Smooth muscle cell (in vitro differentiated cells): ENCODE data around the gene PTPN14. TPM values are rescaled to one million over a fixed set of nuclear protein-coding genes. Genes with fewer than 3 reads are reported as not detected.

Experiments
- DNase-seq: peaks from one replicate; lab custom pipeline; 2025; ENCODE audit not compliant: unreplicated experiment; lab: John Stamatoyannopoulos, UW
- H2AFZ ChIP-seq: fragments of 200-600 bp; sonication (generic); 2 replicates; pipeline ENCODE4 v1.6.0; 2016; ENCODE audit warnings: antibody characterized with exemption, low read depth, mild to moderate bottlenecking
- H3F3A ChIP-seq: fragments of 200-600 bp; sonication (generic); 2 replicates; pipeline ENCODE4 v1.6.0; 2017; ENCODE audit warnings: antibody characterized with exemption, low read depth
- H3K27ac ChIP-seq: fragments of 200-600 bp; sonication (generic); 2 replicates; pipeline ENCODE4 v1.5.1; 2016; ENCODE audit warnings: low read depth, mild to moderate bottlenecking
- H3K27me3 ChIP-seq: fragments of 200-600 bp; sonication (generic); 2 replicates; pipeline ENCODE4 v1.6.1; 2016; ENCODE audit warnings: low read depth, mild to moderate bottlenecking
- H3K36me3 ChIP-seq: fragments of 200-600 bp; sonication (generic); 2 replicates; pipeline ENCODE4 v1.5.1; 2016; ENCODE audit warnings: low read depth
- H3K4me1 ChIP-seq: fragments of 200-600 bp; sonication (generic); 2 replicates; pipeline ENCODE4 v1.5.1; 2016; ENCODE audit warnings: low read depth
- H3K4me2 ChIP-seq: fragments of 200-600 bp; sonication (generic); 2 replicates; pipeline ENCODE4 v1.6.0; 2016; ENCODE audit warnings: mild to moderate bottlenecking
- H3K4me3 ChIP-seq: fragments of 200-600 bp; sonication (generic); 2 replicates; pipeline ENCODE4 v1.5.1; 2016; ENCODE audit warnings: mild to moderate bottlenecking
- H3K79me2 ChIP-seq: fragments of 200-600 bp; sonication (generic); 2 replicates; pipeline ENCODE4 v1.6.0; 2016; ENCODE audit warnings: low read depth, mild to moderate bottlenecking
- H3K9ac ChIP-seq: fragments of 200-600 bp; sonication (generic); 2 replicates; pipeline ENCODE4 v1.6.0; 2016; ENCODE audit warnings: low read depth
- H3K9me3 ChIP-seq: fragments of 200-600 bp; sonication (generic); replicated peaks from 2 replicates; pipeline ENCODE4 v1.5.1; 2016; ENCODE audit warnings: low read depth
- H4K20me1 ChIP-seq: fragments of 200-600 bp; sonication (generic); 2 replicates; pipeline ENCODE4 v1.6.0; 2016; ENCODE audit warnings: low read depth
- WGBS: methylation state at CpG from one replicate; pipeline ENCODE4 v1.1.7; 2016; ENCODE audit warnings: low lambda C conversion rate; 5-methylcytosine and 5-hydroxymethylcytosine counted together
- polyA plus RNA-seq: library from polyadenylated mRNA; unstranded; fragments of >200 nt; fragmentation: Nextera tagmentation; extraction: Ambion mirVana; gene quantifications from 2 replicates; pipeline ENCODE4 v1.2.1, GENCODE V29; 2016
- total RNA-seq: library from RNA; depleted of rRNA; stranded (reverse); fragments of >200 nt; gene quantifications from 2 replicates; pipeline ENCODE4 v1.2.3, GENCODE V29; 2014
- TF ChIP-seq, protein P1 (sequence below): fragments of 200-600 bp; sonication (generic); IDR thresholded peaks from 2 replicates; pipeline ENCODE4 v1.5.1; 2017; ENCODE audit warnings: borderline replicate concordance, mild to moderate bottlenecking, antibody characterized with exemption; ENCODE audit not compliant: insufficient read depth, poor library complexity, severe bottlenecking

PTPN14 gene
- total and polyA plus RNA-seq, 2 experiments from 2014 or later, result 13.7 to 28.6 TPM

GRCh38 chr1:214422137-214422671 lies 129.2 kb downstream of the PTPN14 start:
- Histone ChIP-seq H3K4me1 (peaks cover 13% of the 10 kb centered on the region), H3K4me3 (no peak overlapping the region), H4K20me1 (peaks cover 22% of the 10 kb centered on the region), H3K36me3 (no peaks in the 10 kb centered on the region), H3K79me2 (peaks cover 36% of the 10 kb centered on the region), H3K27ac (peak overlapping the region; percentile 68), H3K27me3 (no peaks in the 10 kb centered on the region), H3K9ac (no peak overlapping the region), H2AFZ (no peak overlapping the region), H3K4me2 (no peak overlapping the region), H3F3A (peaks cover 3% of the 10 kb centered on the region), H3K9me3 (no peaks in the 10 kb centered on the region)
- TF ChIP-seq, protein P1, sequence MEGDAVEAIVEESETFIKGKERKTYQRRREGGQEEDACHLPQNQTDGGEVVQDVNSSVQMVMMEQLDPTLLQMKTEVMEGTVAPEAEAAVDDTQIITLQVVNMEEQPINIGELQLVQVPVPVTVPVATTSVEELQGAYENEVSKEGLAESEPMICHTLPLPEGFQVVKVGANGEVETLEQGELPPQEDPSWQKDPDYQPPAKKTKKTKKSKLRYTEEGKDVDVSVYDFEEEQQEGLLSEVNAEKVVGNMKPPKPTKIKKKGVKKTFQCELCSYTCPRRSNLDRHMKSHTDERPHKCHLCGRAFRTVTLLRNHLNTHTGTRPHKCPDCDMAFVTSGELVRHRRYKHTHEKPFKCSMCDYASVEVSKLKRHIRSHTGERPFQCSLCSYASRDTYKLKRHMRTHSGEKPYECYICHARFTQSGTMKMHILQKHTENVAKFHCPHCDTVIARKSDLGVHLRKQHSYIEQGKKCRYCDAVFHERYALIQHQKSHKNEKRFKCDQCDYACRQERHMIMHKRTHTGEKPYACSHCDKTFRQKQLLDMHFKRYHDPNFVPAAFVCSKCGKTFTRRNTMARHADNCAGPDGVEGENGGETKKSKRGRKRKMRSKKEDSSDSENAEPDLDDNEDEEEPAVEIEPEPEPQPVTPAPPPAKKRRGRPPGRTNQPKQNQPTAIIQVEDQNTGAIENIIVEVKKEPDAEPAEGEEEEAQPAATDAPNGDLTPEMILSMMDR, result no peak
- no peak for DNase-seq
- WGBS, result 55% methylated on average over 8 of the region's 8 CpGs

DNA sequence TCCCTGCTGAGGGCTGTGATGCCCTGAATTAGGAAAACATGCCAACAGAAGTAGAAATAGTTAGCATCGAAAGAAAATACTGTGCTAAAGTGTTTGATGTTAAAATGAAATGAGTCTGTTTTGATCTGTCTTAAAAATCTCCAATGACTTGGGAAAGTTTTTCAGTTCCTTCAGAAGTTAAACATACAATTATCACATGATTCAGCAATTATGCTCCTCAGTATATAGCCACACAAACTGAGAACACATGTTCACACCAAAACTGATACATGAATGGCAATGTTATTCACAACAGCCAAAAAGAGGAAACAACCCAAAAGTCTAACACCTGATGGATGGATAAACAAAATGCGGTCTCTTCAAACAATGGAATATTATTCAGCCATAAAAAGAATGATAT lies 130.6 kb downstream of the PTPN14 start:
- DNase-seq, result no peak
- Histone ChIP-seq H3K4me1 (peaks cover 16% of the 10 kb centered on the region), H3K27ac (peak overlapping the region; percentile 23), H3K4me3 (no peak overlapping the region), H3K27me3 (no peaks in the 10 kb centered on the region), H3K9me3 (no peaks in the 10 kb centered on the region), H3K9ac (no peak overlapping the region), H4K20me1 (peaks cover 30% of the 10 kb centered on the region), H2AFZ (no peak overlapping the region), H3F3A (peaks cover 3% of the 10 kb centered on the region), H3K36me3 (no peaks in the 10 kb centered on the region), H3K79me2 (peaks cover 34% of the 10 kb centered on the region), H3K4me2 (no peak overlapping the region)
- WGBS, result 93% methylated on average over 2 of the region's 2 CpGs
- TF ChIP-seq, protein P1, result no peak

DNA sequence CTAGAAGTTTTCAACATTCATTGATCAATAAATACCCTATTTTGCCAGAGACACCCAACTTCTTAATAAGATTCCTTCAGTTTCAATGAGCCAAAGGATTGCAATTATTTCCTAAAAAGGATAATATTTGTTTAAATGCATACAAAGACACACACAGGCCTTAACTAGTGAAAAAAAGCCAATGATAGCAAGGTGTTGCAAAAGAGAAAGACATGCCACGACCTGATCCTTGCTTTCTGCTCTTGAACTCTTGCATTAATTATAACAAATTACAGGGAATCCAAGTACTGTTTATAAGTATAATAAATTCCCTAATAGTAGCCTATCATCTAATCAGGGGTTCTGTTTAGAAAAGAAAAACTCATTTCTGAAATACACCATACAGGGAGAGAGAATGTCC lies 131.1 kb downstream of the PTPN14 start:
- DNase-seq, result no peak
- Histone ChIP-seq H3F3A (peaks cover 3% of the 10 kb centered on the region), H2AFZ (no peak overlapping the region), H3K36me3 (no peaks in the 10 kb centered on the region), H3K9ac (no peak overlapping the region), H3K79me2 (peaks cover 37% of the 10 kb centered on the region), H3K4me2 (no peak overlapping the region), H3K9me3 (no peaks in the 10 kb centered on the region), H3K27ac (peak overlapping the region; percentile 23), H3K4me1 (peaks cover 16% of the 10 kb centered on the region), H3K27me3 (no peaks in the 10 kb centered on the region), H3K4me3 (no peak overlapping the region), H4K20me1 (peaks cover 30% of the 10 kb centered on the region)
- TF ChIP-seq, protein P1, result no peak
- 31% methylated on average over 1 of the region's 1 CpG for WGBS

- WGBS, result 19% methylated on average over 3 of the region's 3 CpGs
- Histone ChIP-seq H3K27me3 (no peaks in the 10 kb centered on the region), H4K20me1 (peaks cover 30% of the 10 kb centered on the region), H3K4me3 (no peak overlapping the region), H3K36me3 (no peaks in the 10 kb centered on the region), H3K9ac (no peak overlapping the region), H3F3A (peaks cover 3% of the 10 kb centered on the region), H3K4me2 (peak overlapping the region; percentile 40), H3K4me1 (peaks cover 16% of the 10 kb centered on the region), H3K79me2 (peaks cover 44% of the 10 kb centered on the region), H3K27ac (no peak overlapping the region), H3K9me3 (no peaks in the 10 kb centered on the region), H2AFZ (no peak overlapping the region)
- DNase-seq, result no peak
- TF ChIP-seq, protein P1, result no peak
Measured at GRCh38 chr1:214419650-214420049, 131.8 kb downstream of the PTPN14 start.
